Subcutaneous adipose tissue (tissue), 4 donors: Measurements from ENCODE around the gene RANBP6. TPM values are rescaled to one million over a fixed set of nuclear protein-coding genes. Genes with fewer than 3 reads are reported as not detected.

ENCODE experiments used
- small RNA-seq: library from RNA; depleted of rRNA; stranded (forward); fragments of <200 nt; gene quantifications from one replicate; pipeline ENCODE3, GENCODE V24; 2016
- total RNA-seq, 4 donors: library from RNA; depleted of rRNA; stranded (reverse); fragments of >200 nt; gene quantifications; one replicate each; pipeline ENCODE4 v1.1.0, GENCODE V29; 2016
- TF ChIP-seq, protein P1 (sequence below): fragments of 450-650 bp; IDR thresholded peaks from one replicate; pipeline ENCODE4 v1.5.1; 2016; ENCODE audit warnings: low read depth, mild to moderate bottlenecking, control low read depth, antibody characterized with exemption, moderate library complexity

The RANBP6 gene
- total RNA-seq, 4 donors from 2014 or later: 10.4 to 24.3 (median 14.8) TPM

DNA sequence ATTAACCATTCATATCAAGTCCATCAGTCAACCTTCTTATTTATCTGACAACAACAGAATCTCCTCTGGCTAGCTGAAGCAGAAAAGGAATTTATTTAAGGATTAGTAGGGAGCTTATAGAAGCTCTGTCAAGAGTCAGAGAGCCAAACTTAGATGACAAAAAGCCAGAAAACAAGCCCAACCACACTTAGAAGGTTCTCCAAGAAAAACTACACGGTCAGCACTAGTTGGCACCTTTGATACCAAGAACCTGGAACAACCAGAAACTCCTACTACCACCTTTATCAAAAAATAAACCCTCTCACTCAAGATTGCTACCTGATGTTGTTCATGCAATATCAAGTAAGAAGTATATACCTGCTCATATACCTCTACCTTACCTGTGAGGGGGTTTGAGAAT is 36.9 kb downstream of the RANBP6 start:
- TF ChIP-seq, protein P1, sequence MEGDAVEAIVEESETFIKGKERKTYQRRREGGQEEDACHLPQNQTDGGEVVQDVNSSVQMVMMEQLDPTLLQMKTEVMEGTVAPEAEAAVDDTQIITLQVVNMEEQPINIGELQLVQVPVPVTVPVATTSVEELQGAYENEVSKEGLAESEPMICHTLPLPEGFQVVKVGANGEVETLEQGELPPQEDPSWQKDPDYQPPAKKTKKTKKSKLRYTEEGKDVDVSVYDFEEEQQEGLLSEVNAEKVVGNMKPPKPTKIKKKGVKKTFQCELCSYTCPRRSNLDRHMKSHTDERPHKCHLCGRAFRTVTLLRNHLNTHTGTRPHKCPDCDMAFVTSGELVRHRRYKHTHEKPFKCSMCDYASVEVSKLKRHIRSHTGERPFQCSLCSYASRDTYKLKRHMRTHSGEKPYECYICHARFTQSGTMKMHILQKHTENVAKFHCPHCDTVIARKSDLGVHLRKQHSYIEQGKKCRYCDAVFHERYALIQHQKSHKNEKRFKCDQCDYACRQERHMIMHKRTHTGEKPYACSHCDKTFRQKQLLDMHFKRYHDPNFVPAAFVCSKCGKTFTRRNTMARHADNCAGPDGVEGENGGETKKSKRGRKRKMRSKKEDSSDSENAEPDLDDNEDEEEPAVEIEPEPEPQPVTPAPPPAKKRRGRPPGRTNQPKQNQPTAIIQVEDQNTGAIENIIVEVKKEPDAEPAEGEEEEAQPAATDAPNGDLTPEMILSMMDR: no peak

DNA sequence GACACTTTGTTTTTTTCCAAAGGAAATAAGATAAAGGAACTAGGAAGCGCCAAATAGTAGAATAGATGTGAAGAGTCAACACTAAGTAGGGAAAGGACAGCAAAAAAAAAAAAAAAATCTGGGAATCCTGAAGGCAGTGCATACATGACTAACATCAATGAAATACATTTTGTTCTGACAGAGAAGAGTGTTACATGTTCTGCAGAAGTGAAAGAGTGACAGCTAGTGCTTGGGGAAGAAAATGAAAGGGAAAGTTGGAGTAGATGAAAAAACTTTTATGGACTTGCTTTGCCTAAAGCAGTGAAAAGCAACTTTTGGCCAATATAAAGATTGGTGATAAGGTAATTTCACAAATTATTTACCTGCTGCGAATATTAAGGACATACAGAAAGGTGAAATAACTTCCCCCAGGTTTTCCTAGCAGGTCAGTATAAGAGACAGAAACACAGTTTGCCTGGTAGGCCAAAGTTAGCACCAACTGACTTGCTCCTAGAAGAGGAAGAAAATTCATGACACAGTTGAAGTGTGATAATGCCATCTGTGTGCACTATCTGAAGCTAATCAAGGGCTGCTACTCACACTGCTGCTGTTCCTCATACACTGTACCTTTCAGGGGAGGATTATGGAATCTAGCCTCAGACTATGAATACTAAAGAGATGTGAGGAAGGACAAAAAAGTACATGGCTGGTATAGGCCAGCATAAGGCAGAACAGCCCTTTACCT is 38.6 kb downstream of the RANBP6 start:
- TF ChIP-seq, protein P1: no peak

DNA sequence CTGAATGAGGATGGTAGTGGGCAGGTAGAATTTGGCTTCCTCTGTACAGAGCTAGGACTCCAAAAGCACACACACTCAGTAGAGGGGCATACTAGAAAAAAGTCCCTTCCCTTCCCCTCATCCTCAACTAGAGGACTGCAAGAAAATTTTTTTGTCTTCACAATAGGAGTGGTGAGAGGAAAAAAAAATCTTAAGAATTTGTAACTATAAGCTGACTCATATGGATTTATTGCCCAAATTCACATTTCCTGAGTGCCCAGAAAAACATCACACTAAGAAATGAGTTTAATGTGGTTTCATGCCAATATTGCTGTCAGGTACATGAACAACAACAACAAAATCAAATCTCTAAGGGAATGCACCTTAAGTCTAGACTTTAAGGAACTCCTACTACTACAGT is 43.7 kb downstream of the RANBP6 start:
- TF ChIP-seq, protein P1: no peak

Small RNA genes lying within 50 kb of the gene (small RNA-seq; reads per million reads assigned to genes)
- not detected for gene MIR4665

Other genes with a start within 250 kb of the RANBP6 start
- gene ERMP1, start 182.5 kb downstream of the RANBP6 start, total RNA-seq: 10 to 100 TPM; 12.6 to 21.2 (median 13.6) TPM
- gene MLANA, start 124.7 kb downstream of the RANBP6 start, total RNA-seq: not detected
- 10 to 100 TPM; 10.6 to 17.5 (median 15.8) TPM for gene IL33, start 200.2 kb upstream of the RANBP6 start, total RNA-seq